ENCODE data around the gene INPPL1. TPM values are rescaled to one million over a fixed set of nuclear protein-coding genes. Genes with fewer than 3 reads are reported as not detected.

Gene INPPL1
- total RNA-seq, 2 donors from 2014 or later, result 47.2 to 53.7 TPM

GRCh38 chr11:72249961-72250360 is 25.4 kb downstream of the INPPL1 start:
- DNase-seq (no peak), ATAC-seq (no peak)
- Histone ChIP-seq H3K4me3 (no peak overlapping the region), H3K36me3 (replicated peaks in 1 of 2; ENCODE audit: insufficient read depth in 1 of 2, low read depth in 2 of 2) (no peaks in the 10 kb centered on the region), H3K27ac (no peak overlapping the region), H3K4me1 (no peaks in the 10 kb centered on the region), H3K27me3 (peaks cover 0 to 2% of the 10 kb centered on the region in 2 donors), H3K9me3 (no peaks in the 10 kb centered on the region)
- intact Hi-C loops (cut with DNase I), result no loop called here
- TF ChIP-seq POLR2A (IDR thresholded peaks at IDR 0.05) (no peak), CTCF (IDR thresholded peaks at IDR 0.05) (no peak)
- whole genome bisulfite sequencing, 2 donors, result 77 to 83% methylated on average over 5 of the region's 5 CpGs

GRCh38 chr11:72250661-72251464 is 26.3 kb downstream of the INPPL1 start:
- Histone ChIP-seq H3K4me3 (no peak overlapping the region), H3K27me3 (no peaks in the 10 kb centered on the region), H3K9me3 (no peaks in the 10 kb centered on the region), H3K36me3 (replicated peaks in 1 of 2; ENCODE audit: insufficient read depth in 1 of 2, low read depth in 2 of 2) (no peaks in the 10 kb centered on the region), H3K4me1 (no peaks in the 10 kb centered on the region), H3K27ac (no peak overlapping the region)
- no peak for DNase-seq
- TF ChIP-seq CTCF (IDR thresholded peaks at IDR 0.05), result no peak
- TF ChIP-seq POLR2A (IDR thresholded peaks at IDR 0.05), result no peak
- 84 to 86% methylated on average over 1 to 24 of the region's 24 CpGs for WGBS, 2 donors
- no peak for ATAC-seq
- intact Hi-C loops (cut with DNase I), result no loop called here

GRCh38 chr11:72251614-72252013 is 27.0 kb downstream of the INPPL1 start:
- DNase-seq, result no peak
- no peak overlapping the region for H3K4me3 ChIP-seq
- TF ChIP-seq POLR2A (IDR thresholded peaks at IDR 0.05) (no peak), CTCF (IDR thresholded peaks at IDR 0.05) (no peak)
- ATAC-seq, result no peak
- 70 to 76% methylated on average over 5 of the region's 5 CpGs for WGBS, 2 donors
- no peaks in the 10 kb centered on the region for H3K4me1 ChIP-seq
- H3K36me3 ChIP-seq (replicated peaks in 1 of 2; ENCODE audit: insufficient read depth in 1 of 2, low read depth in 2 of 2), result no peaks in the 10 kb centered on the region
- intact Hi-C loops (cut with DNase I), result no loop called here
- H3K27me3 ChIP-seq, result no peaks in the 10 kb centered on the region
- no peak overlapping the region for H3K27ac ChIP-seq
- no peaks in the 10 kb centered on the region for H3K9me3 ChIP-seq

GRCh38 chr11:72253392-72253791 is 28.8 kb downstream of the INPPL1 start:
- Histone ChIP-seq H3K27me3 (no peaks in the 10 kb centered on the region), H3K27ac (no peak overlapping the region), H3K4me3 (no peak overlapping the region), H3K4me1 (no peaks in the 10 kb centered on the region), H3K36me3 (replicated peaks in 1 of 2; ENCODE audit: insufficient read depth in 1 of 2, low read depth in 2 of 2) (no peaks in the 10 kb centered on the region), H3K9me3 (no peaks in the 10 kb centered on the region)
- intact Hi-C loops (cut with DNase I), result no loop called here
- WGBS, 2 donors, result 89 to 93% methylated on average over 3 of the region's 3 CpGs
- DNase-seq, result no peak
- TF ChIP-seq POLR2A (IDR thresholded peaks at IDR 0.05) (no peak), CTCF (IDR thresholded peaks at IDR 0.05) (no peak)
- no peak for ATAC-seq

Measured in body of pancreas (tissue), 4 donors.